Fibroblast of villous mesenchyme (primary cell): ENCODE data around the gene SSH2. TPM values are rescaled to one million over a fixed set of nuclear protein-coding genes. Genes with fewer than 3 reads are reported as not detected.
"Not testable (repeated sequence)": the region's sequence is repeated elsewhere in the genome, so short reads cannot be mapped to it uniquely, and the experiment has no call there.

Source experiments
- DNase-seq: peaks from one replicate; pipeline ENCODE4 v3.0.0-alpha.2; 2010; ENCODE audit warnings: low read depth
- H3K4me3 ChIP-seq: 2 replicates; pipeline ENCODE4 v1.5.1; 2011; ENCODE audit warnings: low read depth, mild to moderate bottlenecking, low read length
- CTCF ChIP-seq: IDR thresholded peaks from 2 replicates; pipeline ENCODE4 v1.5.1; 2012; ENCODE audit warnings: low read depth, mild to moderate bottlenecking, low read length; ENCODE audit not compliant: insufficient read depth
- total RNA-seq: library from RNA; depleted of rRNA; stranded (reverse); fragments of >200 nt; gene quantifications from 2 replicates; pipeline ENCODE4 v1.2.3, GENCODE V29; 2012

The SSH2 gene
- total RNA-seq, 1 donor = 19.0 TPM

- H3K4me3 ChIP-seq = no peak overlapping the region
- no peak for DNase-seq
- no peak for TF ChIP-seq CTCF
Observed at GRCh38 chr17:29948448-29949215, 18.6 kb upstream of the SSH2 start.

- H3K4me3 ChIP-seq = no peak overlapping the region
- TF ChIP-seq CTCF = no peak
- DNase-seq = no peak
Observed at GRCh38 chr17:29945281-29945680, 15.3 kb upstream of the SSH2 start.

- no peak for TF ChIP-seq CTCF
- no peak for DNase-seq
- no peak within 1 kb of the TSS for H3K4me3 ChIP-seq
Observed at GRCh38 chr17:29941334-29941733, 11.3 kb upstream of the SSH2 start, which contains the start of gene EFCAB5. Gene EFCAB5 (plus strand): TSS chr17:29941634. CDS start chr17:29941797, 163 bp downstream.

GRCh38 chr17:29936724-29937123 lies 6.7 kb upstream of the SSH2 start:
- no peak for DNase-seq
- no peak overlapping the region for H3K4me3 ChIP-seq
- no peak for TF ChIP-seq CTCF

- not testable (repeated sequence) for H3K4me3 ChIP-seq, DNase-seq
Observed at GRCh38 chr17:29935909-29936308, 5.9 kb upstream of the SSH2 start.

- peak; percentile 38 for DNase-seq
- H3K4me3 ChIP-seq = no peak overlapping the region
- TF ChIP-seq CTCF = peak; percentile 51
Observed at GRCh38 chr17:29933379-29933778, 3.4 kb upstream of the SSH2 start.

- H3K4me3 ChIP-seq = peak overlapping the region; percentile 93
- peak; percentile 80 for DNase-seq
- peak; percentile 92 for TF ChIP-seq CTCF
Observed at GRCh38 chr17:29931231-29931932, 1.4 kb upstream of the SSH2 start.
